Measurements from ENCODE around the gene CDA. TPM values are rescaled to one million over a fixed set of nuclear protein-coding genes. Genes with fewer than 3 reads are reported as not detected.

Gene CDA
- total and polyA plus RNA-seq, 9 donors, result 1.2 to 5.3 (median 2.0) TPM; not detected in 2

DNA sequence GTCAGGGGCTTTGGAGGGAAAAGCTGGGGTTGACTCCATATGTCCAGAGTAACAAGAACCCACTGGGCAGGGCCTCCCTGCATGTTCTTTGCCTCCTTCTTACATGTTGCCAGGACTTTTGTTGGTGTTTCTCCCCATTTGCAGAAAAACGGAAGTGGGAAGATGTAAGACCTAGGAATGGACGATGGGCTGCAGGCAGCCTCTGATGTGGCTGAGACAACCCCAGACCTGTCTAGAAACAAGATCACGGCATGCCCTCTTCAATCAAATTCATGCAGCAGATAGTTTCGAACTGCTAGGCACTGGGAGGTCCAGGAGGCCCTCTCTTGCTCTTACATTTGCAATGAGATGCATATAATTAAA is 33.2 kb upstream of the CDA start:
- H3K36me3 ChIP-seq, result no peaks in the 10 kb centered on the region
- H3K27me3 ChIP-seq, result no peaks in the 10 kb centered on the region
- WGBS, 3 donors, result 70 to 79% (median 77%) methylated on average over 4 of the region's 4 CpGs
- no peak for DNase-seq
- H3K4me3 ChIP-seq, result no peak overlapping the region
- intact Hi-C loops (cut with DNase I), result no loop called here
- H3K9me3 ChIP-seq, result no peaks in the 10 kb centered on the region
- H3K27ac ChIP-seq, result no peak overlapping the region
- no peak for TF ChIP-seq POLR2A (IDR thresholded peaks at IDR 0.05)
- TF ChIP-seq, protein P1, sequence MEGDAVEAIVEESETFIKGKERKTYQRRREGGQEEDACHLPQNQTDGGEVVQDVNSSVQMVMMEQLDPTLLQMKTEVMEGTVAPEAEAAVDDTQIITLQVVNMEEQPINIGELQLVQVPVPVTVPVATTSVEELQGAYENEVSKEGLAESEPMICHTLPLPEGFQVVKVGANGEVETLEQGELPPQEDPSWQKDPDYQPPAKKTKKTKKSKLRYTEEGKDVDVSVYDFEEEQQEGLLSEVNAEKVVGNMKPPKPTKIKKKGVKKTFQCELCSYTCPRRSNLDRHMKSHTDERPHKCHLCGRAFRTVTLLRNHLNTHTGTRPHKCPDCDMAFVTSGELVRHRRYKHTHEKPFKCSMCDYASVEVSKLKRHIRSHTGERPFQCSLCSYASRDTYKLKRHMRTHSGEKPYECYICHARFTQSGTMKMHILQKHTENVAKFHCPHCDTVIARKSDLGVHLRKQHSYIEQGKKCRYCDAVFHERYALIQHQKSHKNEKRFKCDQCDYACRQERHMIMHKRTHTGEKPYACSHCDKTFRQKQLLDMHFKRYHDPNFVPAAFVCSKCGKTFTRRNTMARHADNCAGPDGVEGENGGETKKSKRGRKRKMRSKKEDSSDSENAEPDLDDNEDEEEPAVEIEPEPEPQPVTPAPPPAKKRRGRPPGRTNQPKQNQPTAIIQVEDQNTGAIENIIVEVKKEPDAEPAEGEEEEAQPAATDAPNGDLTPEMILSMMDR (IDR thresholded peaks at IDR 0.05), result no peak
- TF ChIP-seq EP300 (IDR thresholded peaks at IDR 0.05), result no peak
- H3K4me1 ChIP-seq (ENCODE audit: insufficient read depth), result no peaks in the 10 kb centered on the region

GRCh38 chr1:20558191-20558590 is 30.7 kb upstream of the CDA start:
- intact Hi-C loops (cut with DNase I), result no loop called here
- Histone ChIP-seq H3K4me1 (ENCODE audit: insufficient read depth) (no peaks in the 10 kb centered on the region), H3K27ac (no peak overlapping the region), H3K36me3 (no peaks in the 10 kb centered on the region), H3K4me3 (no peak overlapping the region), H3K9me3 (no peaks in the 10 kb centered on the region), H3K27me3 (no peaks in the 10 kb centered on the region)
- TF ChIP-seq EP300 (IDR thresholded peaks at IDR 0.05), result no peak
- TF ChIP-seq POLR2A (IDR thresholded peaks at IDR 0.05), result no peak
- TF ChIP-seq, protein P1 (IDR thresholded peaks at IDR 0.05), result no peak
- DNase-seq, result no peak
- 44 to 47% (median 46%) methylated on average over 5 of the region's 5 CpGs for WGBS, 3 donors

- no peaks in the 10 kb centered on the region for H3K27me3 ChIP-seq
- WGBS, 3 donors, result 37 to 95% (median 88%) methylated on average over 1 of the region's 1 CpG
- H3K27ac ChIP-seq, result no peak overlapping the region
- intact Hi-C loops (cut with DNase I), result no loop called here
- no peaks in the 10 kb centered on the region for H3K4me1 ChIP-seq (ENCODE audit: insufficient read depth)
- H3K9me3 ChIP-seq, result no peaks in the 10 kb centered on the region
- no peaks in the 10 kb centered on the region for H3K36me3 ChIP-seq
- DNase-seq, result no peak
- H3K4me3 ChIP-seq, result no peak overlapping the region
- TF ChIP-seq EP300 (IDR thresholded peaks at IDR 0.05), result no peak
- TF ChIP-seq, protein P1 (IDR thresholded peaks at IDR 0.05), result no peak
- no peak for TF ChIP-seq POLR2A (IDR thresholded peaks at IDR 0.05)
Observed at GRCh38 chr1:20560966-20561365, 27.9 kb upstream of the CDA start.

DNA sequence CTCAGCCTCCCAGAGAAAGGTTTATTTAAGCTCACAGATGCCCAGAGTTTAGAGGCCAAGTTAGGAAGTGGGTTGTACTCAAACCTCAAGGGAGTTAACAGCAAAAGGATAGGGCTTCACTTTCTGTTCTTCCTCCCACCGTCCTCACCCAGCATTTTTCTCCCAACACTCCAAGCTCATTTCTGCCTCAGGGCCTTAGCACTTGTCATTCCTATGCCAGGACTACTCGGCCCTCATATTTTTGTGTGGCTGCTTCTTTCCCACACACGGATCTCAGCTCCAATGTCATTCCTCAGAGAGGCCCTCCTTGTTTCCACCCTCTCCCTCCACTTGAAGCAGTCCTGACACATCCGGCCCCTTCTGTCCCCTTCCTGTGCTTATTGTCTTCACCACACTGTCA is 23.7 kb upstream of the CDA start:
- no peak for DNase-seq
- H3K4me3 ChIP-seq, result no peak overlapping the region
- no peaks in the 10 kb centered on the region for H3K9me3 ChIP-seq
- TF ChIP-seq POLR2A (IDR thresholded peaks at IDR 0.05) (no peak), EP300 (IDR thresholded peaks at IDR 0.05) (no peak)
- TF ChIP-seq, protein P1 (IDR thresholded peaks at IDR 0.05), result no peak
- H3K27ac ChIP-seq, result no peak overlapping the region
- 52 to 64% (median 58%) methylated on average over 4 of the region's 4 CpGs for WGBS, 3 donors
- intact Hi-C loops (cut with DNase I), result no loop called here
- H3K4me1 ChIP-seq (ENCODE audit: insufficient read depth), result no peaks in the 10 kb centered on the region
- H3K27me3 ChIP-seq, result no peaks in the 10 kb centered on the region
- no peaks in the 10 kb centered on the region for H3K36me3 ChIP-seq
